Naive thymus-derived CD8-positive, alpha-beta T cell (primary cell): ENCODE data around the gene PLA2G10. TPM values are rescaled to one million over a fixed set of nuclear protein-coding genes. Genes with fewer than 3 reads are reported as not detected.
"Not testable (repeated sequence)": the region's sequence is repeated elsewhere in the genome, so short reads cannot be mapped to it uniquely, and the experiment has no call there.

Experiments
- ATAC-seq, 2 donors: fragments of 150-1000 bp; cut with Tn5 transposase in 1 of 2; sonication (Bioruptor Pico), chemical (Tn5 transposase) in 1 of 2; 1 replicate in 1 of 2; 2 replicates in 1 of 2; pipeline ENCODE4 v1.10.0; 2021; ENCODE audit warnings: mild to moderate bottlenecking in 2 of 2, moderate library complexity in 2 of 2
- POLR2A ChIA-PET: fragments of 350-600 bp; sonication (Branson Sonifier 250); formaldehyde crosslinking; loops from one replicate; lab custom pipeline; 2021; ENCODE audit warnings: antibody characterized with exemption; lab: Charles Lee
- DNase-seq, 10 donors: peaks; one replicate each; pipeline versions ENCODE4 v3.0.0 to v3.0.0-alpha.2; 2020 to 2022
- H3K27ac Mint-ChIP-seq, 10 donors: one replicate each; pipeline ENCODE4 v1.8.0; 2020 to 2022; ENCODE audit warnings: mild to moderate bottlenecking in 10 of 10, mixed read lengths in 10 of 10, moderate library complexity in 4 of 10, inconsistent platforms in 1 of 10
- H3K27me3 Mint-ChIP-seq, 5 donors: one replicate each; pipeline ENCODE4 v1.8.0; 2021 to 2022; ENCODE audit warnings: mixed read lengths in 5 of 5
- H3K36me3 Mint-ChIP-seq, 3 donors: one replicate each; pipeline ENCODE4 v1.8.0; 2020 to 2022; ENCODE audit warnings: mixed read lengths in 3 of 3, mild to moderate bottlenecking in 2 of 3, inconsistent platforms in 1 of 3
- H3K4me1 Mint-ChIP-seq, 4 donors: one replicate each; pipeline ENCODE4 v1.8.0; 2021 to 2022; ENCODE audit warnings: mixed read lengths in 4 of 4
- H3K4me3 Mint-ChIP-seq, 10 donors: one replicate each; pipeline ENCODE4 v1.8.0; 2020 to 2022; ENCODE audit warnings: mild to moderate bottlenecking in 10 of 10, mixed read lengths in 10 of 10, moderate library complexity in 6 of 10, inconsistent platforms in 1 of 10
- H3K9me3 Mint-ChIP-seq, 9 donors: one replicate each; pipeline ENCODE4 v1.8.0; 2020 to 2022; ENCODE audit warnings: mixed read lengths in 9 of 9, mild to moderate bottlenecking in 3 of 9, inconsistent platforms in 1 of 9, moderate library complexity in 1 of 9
- polyA plus RNA-seq, 3 donors: library from polyadenylated mRNA; unstranded; fragments of 300-500 nt; fragmentation: Illumina TruSeq; gene quantifications; one replicate each; pipeline ENCODE4 v1.2.3, GENCODE V29; 2021
- total RNA-seq, 8 experiments: library from RNA in 2 of 8; stranded (reverse) in 2 of 8; gene quantifications; one replicate each; pipeline ENCODE4 v1.2.3 and lab custom pipeline; 2021 to 2026

The PLA2G10 gene
- total and polyA plus RNA-seq, 5 experiments from 2014 or later = not detected

- ATAC-seq (no peak), DNase-seq (no peak)
- no peaks in the 10 kb centered on the region for H3K9me3 Mint-ChIP-seq
- H3K27me3 Mint-ChIP-seq = no peaks in the 10 kb centered on the region
- POLR2A ChIA-PET = interaction anchor here (1.3 kb wide), 1 partner anchor 9 kb away, joined by 6 read pairs; the partner anchor contains the start of gene BFAR
- H3K4me1 Mint-ChIP-seq = peaks cover 11 to 50% (median 29%) of the 10 kb centered on the region in 4 donors
- peak overlapping the region in 1 of 10 donors; percentile 22 for H3K4me3 Mint-ChIP-seq
- H3K27ac Mint-ChIP-seq = peak overlapping the region in 5 of 10 donors; percentile 59 to 87 (median 72)
- H3K36me3 Mint-ChIP-seq = peaks cover 0 to 83% (median 4%) of the 10 kb centered on the region in 3 donors
These were observed 52.2 kb downstream of the PLA2G10 start for GRCh38 chr16:14641926-14642325.

DNA sequence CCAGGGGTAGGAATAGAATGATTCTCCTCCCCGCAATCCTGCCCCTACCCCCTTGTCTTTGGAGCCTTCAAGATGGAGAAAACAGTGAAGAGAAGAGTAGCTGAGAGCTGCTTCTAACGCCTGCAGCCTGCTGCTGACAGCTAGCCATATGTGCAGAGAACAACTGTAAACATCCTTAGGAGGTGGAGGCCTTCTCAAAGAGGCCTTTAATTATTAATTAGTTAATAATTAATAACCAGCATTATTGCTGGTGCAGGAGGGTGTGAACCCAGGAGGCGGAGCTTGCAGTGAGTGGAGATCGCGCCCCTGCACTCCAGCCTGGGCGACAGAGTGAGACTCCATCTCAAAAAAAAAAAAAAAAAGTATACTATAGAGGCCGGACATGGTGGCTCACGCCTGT is 52.9 kb downstream of the PLA2G10 start:
- DNase-seq = no peak
- no peak for ATAC-seq
- Mint-ChIP-seq H3K27me3 (no peaks in the 10 kb centered on the region), H3K4me1 (peaks cover 12 to 57% (median 36%) of the 10 kb centered on the region in 4 donors), H3K36me3 (peaks cover 0 to 78% (median 4%) of the 10 kb centered on the region in 3 donors), H3K4me3 (no peak overlapping the region), H3K9me3 (no peaks in the 10 kb centered on the region), H3K27ac (peak overlapping the region in 6 of 10 donors; percentile 12 to 79 (median 50))
- POLR2A ChIA-PET = interaction anchor here (1.3 kb wide), 1 partner anchor 8 kb away, joined by 6 read pairs; the partner anchor contains the start of gene BFAR

- Mint-ChIP-seq H3K27me3 (no peaks in the 10 kb centered on the region), H3K4me3 (no peak overlapping the region), H3K27ac (peak overlapping the region in 8 of 10 donors; percentile 12 to 80 (median 50)), H3K36me3 (peaks cover 0 to 75% (median 4%) of the 10 kb centered on the region in 3 donors), H3K4me1 (peaks cover 15 to 63% (median 43%) of the 10 kb centered on the region in 4 donors), H3K9me3 (no peaks in the 10 kb centered on the region)
- ATAC-seq = no peak
- POLR2A ChIA-PET = no interaction called here
- no peak for DNase-seq
These were observed 53.6 kb downstream of the PLA2G10 start for GRCh38 chr16:14640538-14640937.

- peaks cover 0 to 48% (median 3%) of the 10 kb centered on the region in 3 donors for H3K36me3 Mint-ChIP-seq
- H3K4me3 Mint-ChIP-seq = peak overlapping the region in 1 of 10 donors; percentile 2
- DNase-seq, ATAC-seq, H3K9me3 Mint-ChIP-seq, H3K27me3 Mint-ChIP-seq, POLR2A ChIA-PET: not testable (repeated sequence)
- peak overlapping the region in 6 of 10 donors; percentile 4 to 74 (median 56) for H3K27ac Mint-ChIP-seq
- H3K4me1 Mint-ChIP-seq = peaks cover 24 to 73% (median 69%) of the 10 kb centered on the region in 4 donors
These were observed 57.2 kb downstream of the PLA2G10 start for GRCh38 chr16:14636951-14637240.

DNA sequence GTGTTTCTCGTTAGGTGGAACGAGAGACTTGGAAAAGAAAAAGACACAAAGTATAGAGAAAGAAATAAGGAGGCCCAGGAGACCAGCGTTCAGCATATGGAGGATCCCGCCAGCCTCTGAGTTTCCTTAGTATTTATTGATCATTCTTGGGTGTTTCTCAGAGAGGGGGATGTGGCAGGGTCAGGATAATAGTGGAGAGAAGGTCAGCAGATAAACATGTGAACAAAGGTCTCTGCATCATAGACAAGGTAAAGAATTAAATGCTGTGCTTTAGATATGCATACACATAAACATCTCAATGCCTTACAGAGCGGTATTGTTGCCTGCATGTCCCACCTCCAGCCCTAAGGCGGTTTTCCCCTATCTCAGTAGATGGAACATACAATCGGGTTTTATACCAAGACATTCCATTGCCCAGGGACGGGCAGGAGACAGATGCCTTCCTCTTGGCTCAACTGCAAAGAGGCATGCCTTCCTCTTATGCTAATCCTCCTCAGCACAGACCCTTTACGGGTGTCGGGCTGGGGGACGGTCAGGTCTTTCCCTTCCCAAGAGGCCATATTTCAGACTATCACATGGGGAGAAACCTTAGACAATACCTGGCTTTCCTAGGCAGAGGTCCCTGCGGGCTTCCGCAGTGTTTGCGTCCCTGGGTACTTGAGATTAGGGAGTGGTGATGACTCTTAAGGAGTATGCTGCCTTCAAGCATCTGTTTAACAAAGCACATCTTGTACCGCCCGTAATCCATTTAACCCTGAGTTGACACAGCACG is 57.7 kb downstream of the PLA2G10 start:
- Mint-ChIP-seq H3K27ac (peak overlapping the region; percentile 4 to 86 (median 26)), H3K4me3 (peak overlapping the region in 5 of 10 donors; percentile 22 to 69 (median 42)), H3K36me3 (peaks cover 0 to 47% (median 3%) of the 10 kb centered on the region in 3 donors), H3K4me1 (peaks cover 23 to 77% (median 74%) of the 10 kb centered on the region in 4 donors)
- DNase-seq, H3K27me3 Mint-ChIP-seq, POLR2A ChIA-PET, ATAC-seq, H3K9me3 Mint-ChIP-seq: not testable (repeated sequence)

DNA sequence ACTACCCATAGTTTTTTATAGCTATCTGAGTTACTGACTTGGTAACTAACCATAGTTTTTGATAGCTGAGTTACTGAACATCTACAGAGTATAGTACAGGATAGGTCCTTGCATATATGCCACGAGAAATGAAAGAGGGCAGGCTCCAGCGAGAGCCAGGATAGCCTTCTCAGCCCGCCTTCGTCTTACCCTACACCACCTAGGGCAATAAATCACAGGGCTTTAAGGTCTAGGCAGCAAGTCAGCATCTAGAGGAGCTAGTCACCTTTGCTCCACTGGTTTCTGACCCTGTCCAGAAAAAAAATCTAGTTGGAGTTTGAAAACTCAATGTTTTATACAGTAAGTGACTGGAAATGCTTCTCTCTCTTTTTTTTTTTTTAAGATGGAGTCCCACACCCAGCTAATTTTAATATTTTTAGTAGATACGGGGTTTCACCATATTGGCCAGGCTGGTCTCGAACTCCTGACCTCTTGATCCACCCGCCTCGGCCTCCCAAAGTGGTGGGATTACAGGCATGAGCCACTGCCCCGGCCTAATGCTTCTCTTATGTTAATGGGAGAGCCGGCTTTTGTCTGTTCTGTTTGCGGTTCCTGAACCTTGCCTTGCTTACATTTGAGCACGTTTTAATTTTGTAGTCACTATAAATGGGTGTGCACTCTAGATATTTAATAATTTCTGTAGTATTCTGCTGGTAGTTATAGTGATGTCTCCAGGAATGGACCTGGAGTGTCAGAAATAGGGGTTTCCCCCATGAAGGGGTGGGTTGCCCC is 58.5 kb downstream of the PLA2G10 start:
- Mint-ChIP-seq H3K4me1 (peaks cover 21 to 76% (median 71%) of the 10 kb centered on the region in 4 donors), H3K27ac (peak overlapping the region in 8 of 10 donors; percentile 24 to 97 (median 70)), H3K4me3 (peak overlapping the region in 9 of 10 donors; percentile 8 to 100 (median 100)), H3K36me3 (peaks cover 0 to 41% (median 2%) of the 10 kb centered on the region in 3 donors), H3K9me3 (peaks cover 0 to 2% (median 0%) of the 10 kb centered on the region in 9 donors), H3K27me3 (no peaks in the 10 kb centered on the region)
- POLR2A ChIA-PET = no interaction called here
- DNase-seq = no peak
- no peak for ATAC-seq

DNA sequence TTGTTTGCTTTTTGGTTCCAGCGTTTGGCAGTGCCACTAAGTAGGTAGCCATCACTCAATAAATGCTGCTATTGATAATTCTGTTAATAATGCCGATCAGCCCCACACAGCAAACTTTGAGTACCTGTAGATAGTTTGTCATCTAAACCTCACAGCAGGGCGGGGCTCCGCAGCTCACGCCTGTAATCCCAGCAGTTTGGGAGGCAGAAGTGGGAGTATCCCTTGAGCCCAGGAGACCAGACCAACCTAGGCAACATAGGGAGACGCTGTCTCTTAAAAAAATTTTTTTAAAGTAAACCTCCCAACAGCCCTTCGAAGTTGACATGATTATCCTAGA is 59.8 kb downstream of the PLA2G10 start:
- Mint-ChIP-seq H3K4me3 (peak overlapping the region; percentile 93 to 100 (median 100)), H3K36me3 (peaks cover 0 to 28% (median 0%) of the 10 kb centered on the region in 3 donors), H3K9me3 (peaks cover 0 to 9% (median 0%) of the 10 kb centered on the region in 9 donors), H3K4me1 (peaks cover 22 to 73% (median 67%) of the 10 kb centered on the region in 4 donors), H3K27me3 (no peaks in the 10 kb centered on the region), H3K27ac (peak overlapping the region; percentile 32 to 100 (median 98))
- DNase-seq (no peak), ATAC-seq (no peak)
- POLR2A ChIA-PET = no interaction called here

DNA sequence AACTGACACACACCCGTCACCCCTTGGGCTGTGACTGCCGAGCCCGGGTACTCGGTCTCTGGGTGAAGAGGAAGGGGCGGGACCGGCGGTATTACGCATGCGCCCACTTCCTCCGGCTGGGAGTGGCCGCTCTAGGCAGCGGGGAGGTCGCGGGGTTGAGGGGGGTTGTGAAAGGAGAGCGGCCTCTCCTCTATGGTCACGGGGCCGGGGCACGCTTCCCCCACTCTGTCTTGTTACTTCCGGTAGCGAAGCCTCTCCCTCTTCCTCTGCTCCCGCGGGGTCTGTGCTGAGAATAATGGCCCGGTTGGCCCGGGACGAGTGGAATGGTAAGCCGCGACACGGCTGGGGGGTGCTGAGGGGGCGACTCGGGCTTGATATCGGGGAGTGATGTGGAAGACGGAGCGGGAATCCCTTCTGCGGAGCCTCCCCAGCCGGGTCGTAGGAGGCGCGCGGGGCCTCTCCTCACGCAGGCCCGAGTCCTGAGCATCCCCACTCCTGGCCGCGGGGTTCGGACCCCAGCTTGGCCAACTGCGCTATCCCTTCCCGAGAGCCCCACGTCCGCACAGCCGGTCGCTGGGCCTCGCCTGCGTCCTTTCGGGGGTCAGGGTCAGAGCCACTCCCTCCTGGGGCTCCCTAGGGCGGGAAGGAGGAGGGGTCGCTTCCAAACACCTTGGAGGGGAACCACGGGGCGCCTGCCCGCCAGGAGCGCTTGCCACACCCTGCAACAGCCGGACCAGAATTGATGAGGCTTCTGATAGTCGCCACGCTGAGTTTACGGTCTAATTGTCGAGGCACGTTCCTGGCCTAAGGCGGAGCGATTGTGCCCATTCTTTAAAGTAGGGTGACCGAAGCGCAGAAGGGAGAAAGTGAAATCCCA is 61.2 kb downstream of the PLA2G10 start, which contains the start of gene BFAR:
Gene BFAR, plus strand, starts transcription at position 259 of the 877 bp plus-strand sequence. CDS start 11,396 bp downstream, outside the sequence.
- Mint-ChIP-seq H3K27me3 (no peaks in the 10 kb centered on the region), H3K9me3 (peaks cover 0 to 9% (median 0%) of the 10 kb centered on the region in 9 donors), H3K36me3 (peaks cover 0 to 20% (median 0%) of the 10 kb centered on the region in 3 donors), H3K4me1 (peaks cover 28 to 83% (median 72%) of the 10 kb centered on the region in 4 donors), H3K4me3 (peak within 1 kb of the TSS; percentile 93 to 100 (median 100)), H3K27ac (peak within 1 kb of the TSS; percentile 95 to 100 (median 98))
- POLR2A ChIA-PET = interaction anchor here (0.5 to 2.2 kb wide), 6 partner anchors 9 to 1009 kb away, joined by 3 to 6 read pairs (median 4); no protein-coding TSS in a partner anchor
- DNase-seq = peak; percentile 98 to 100 (median 99)
- peak; percentile 76 to 77 for ATAC-seq

GRCh38 chr16:14630620-14631330 is 63.3 kb downstream of the PLA2G10 start:
- Mint-ChIP-seq H3K27ac (peak overlapping the region; percentile 92 to 100 (median 98)), H3K36me3 (peaks cover 0 to 24% (median 8%) of the 10 kb centered on the region in 3 donors), H3K4me1 (peaks cover 23 to 68% (median 60%) of the 10 kb centered on the region in 4 donors), H3K4me3 (peak overlapping the region; percentile 84 to 100 (median 94))
- H3K9me3 Mint-ChIP-seq, H3K27me3 Mint-ChIP-seq, ATAC-seq, DNase-seq: not testable (repeated sequence)
- POLR2A ChIA-PET = interaction anchor here (0.5 to 1.4 kb wide), 6 partner anchors 9 to 1279 kb away, joined by 3 to 14 read pairs (median 4); partner anchors contain the start of gene ERCC4

- peak within 1 kb of the TSS; percentile 84 to 99 (median 94) for H3K4me3 Mint-ChIP-seq
- peak within 1 kb of the TSS; percentile 92 to 100 (median 98) for H3K27ac Mint-ChIP-seq
- H3K27me3 Mint-ChIP-seq = no peaks in the 10 kb centered on the region
- H3K36me3 Mint-ChIP-seq = peaks cover 0 to 31% (median 11%) of the 10 kb centered on the region in 3 donors
- H3K4me1 Mint-ChIP-seq = peaks cover 25 to 63% (median 56%) of the 10 kb centered on the region in 4 donors
- POLR2A ChIA-PET = interaction anchor here (0.5 to 1.4 kb wide), 6 partner anchors 8 to 1279 kb away, joined by 3 to 14 read pairs (median 4); partner anchors contain the start of gene ERCC4
- H3K9me3 Mint-ChIP-seq = peaks cover 0 to 9% (median 0%) of the 10 kb centered on the region in 9 donors
- DNase-seq (peak; percentile 95 to 98 (median 98)), ATAC-seq (peak; percentile 60 to 64)
These were observed 64.0 kb downstream of the PLA2G10 start, which contains the start of gene PARN for GRCh38 chr16:14629919-14630619. Gene PARN (minus strand): TSS chr16:14630260. CDS start chr16:14630125, 135 bp downstream.
